Effector memory CD4-positive, alpha-beta T cell (primary cell): ENCODE results near the gene FFAR1.

ENCODE experiments used
- DNase-seq, 3 donors: peaks; one replicate each; pipeline ENCODE4 v3.0.0-alpha.2; 2020
- H3K27ac ChIP-seq: 2 replicates; pipeline ENCODE4 v1.7.0; 2013; ENCODE audit warnings: mild to moderate bottlenecking, low read length, moderate library complexity; ENCODE audit not compliant: insufficient read depth, poor library complexity, severe bottlenecking
- H3K27me3 ChIP-seq: replicated peaks from 2 replicates; pipeline ENCODE4 v1.7.0; 2013; ENCODE audit warnings: mild to moderate bottlenecking, low read length; ENCODE audit not compliant: insufficient read depth, control insufficient read depth, poor library complexity, severe bottlenecking
- H3K36me3 ChIP-seq: 2 replicates; pipeline ENCODE4 v1.7.0; 2013; ENCODE audit warnings: mild to moderate bottlenecking, low read length, moderate library complexity; ENCODE audit not compliant: control insufficient read depth, insufficient read depth
- H3K4me1 ChIP-seq: 2 replicates; pipeline ENCODE4 v1.7.0; 2013; ENCODE audit warnings: low read length, mild to moderate bottlenecking; ENCODE audit not compliant: control insufficient read depth, insufficient read depth, poor library complexity, severe bottlenecking
- H3K4me3 ChIP-seq: 2 replicates; pipeline ENCODE4 v1.7.0; 2013; ENCODE audit warnings: low read length, low read depth, mild to moderate bottlenecking; ENCODE audit not compliant: insufficient read depth, poor library complexity, severe bottlenecking
- H3K9me3 ChIP-seq: 2 replicates; pipeline ENCODE4 v1.7.0; 2013; ENCODE audit warnings: mild to moderate bottlenecking, low read length, moderate library complexity; ENCODE audit not compliant: control insufficient read depth

Gene FFAR1

DNA sequence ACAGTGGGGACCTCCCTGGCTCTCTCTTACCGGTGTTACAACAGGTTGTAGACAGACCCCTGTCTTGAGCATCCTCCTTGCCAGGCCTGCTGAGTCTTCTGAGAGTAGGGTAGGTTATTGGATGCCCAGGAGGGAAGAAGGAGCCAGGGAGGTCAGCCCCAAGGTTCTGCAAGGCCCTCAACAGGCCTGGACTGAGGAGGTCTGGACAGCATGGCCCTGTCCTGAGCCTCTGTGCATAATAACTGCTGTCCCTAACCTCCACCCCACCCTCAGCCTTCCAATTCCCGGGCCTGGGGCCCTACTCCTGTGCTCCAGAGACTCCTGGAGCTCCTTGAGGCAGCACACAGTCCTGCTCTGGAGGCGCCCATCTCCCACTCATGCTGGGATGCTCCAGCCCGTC lies 18.4 kb upstream of the FFAR1 start:
- Histone ChIP-seq H3K4me3 (no peak overlapping the region), H3K27me3 (no peaks in the 10 kb centered on the region), H3K9me3 (no peaks in the 10 kb centered on the region), H3K4me1 (no peaks in the 10 kb centered on the region), H3K27ac (no peak overlapping the region), H3K36me3 (no peaks in the 10 kb centered on the region)
- no peak for DNase-seq

DNA sequence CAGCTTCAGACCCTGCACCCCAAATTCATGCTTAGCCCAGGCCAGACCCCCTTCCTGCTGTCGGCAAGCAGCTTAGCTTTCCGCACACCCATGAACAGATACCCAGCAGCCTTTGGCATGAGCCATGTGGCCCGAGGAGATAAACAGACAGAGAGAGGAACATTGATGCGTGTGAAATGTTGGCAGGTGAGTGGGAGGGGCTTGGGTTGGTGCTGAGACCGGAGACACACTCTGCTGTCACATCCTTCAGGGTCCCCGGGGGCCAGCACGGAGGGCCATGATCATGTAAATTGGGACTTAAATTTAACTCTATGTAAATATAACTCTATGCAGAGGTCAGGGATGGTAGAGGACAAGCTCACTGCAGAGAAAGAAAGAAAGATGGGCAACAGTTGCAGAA lies 17.2 kb upstream of the FFAR1 start:
- H3K4me1 ChIP-seq, result no peaks in the 10 kb centered on the region
- H3K27ac ChIP-seq, result no peak overlapping the region
- no peaks in the 10 kb centered on the region for H3K36me3 ChIP-seq
- no peaks in the 10 kb centered on the region for H3K27me3 ChIP-seq
- H3K4me3 ChIP-seq, result no peak overlapping the region
- DNase-seq, result no peak
- no peaks in the 10 kb centered on the region for H3K9me3 ChIP-seq

DNA sequence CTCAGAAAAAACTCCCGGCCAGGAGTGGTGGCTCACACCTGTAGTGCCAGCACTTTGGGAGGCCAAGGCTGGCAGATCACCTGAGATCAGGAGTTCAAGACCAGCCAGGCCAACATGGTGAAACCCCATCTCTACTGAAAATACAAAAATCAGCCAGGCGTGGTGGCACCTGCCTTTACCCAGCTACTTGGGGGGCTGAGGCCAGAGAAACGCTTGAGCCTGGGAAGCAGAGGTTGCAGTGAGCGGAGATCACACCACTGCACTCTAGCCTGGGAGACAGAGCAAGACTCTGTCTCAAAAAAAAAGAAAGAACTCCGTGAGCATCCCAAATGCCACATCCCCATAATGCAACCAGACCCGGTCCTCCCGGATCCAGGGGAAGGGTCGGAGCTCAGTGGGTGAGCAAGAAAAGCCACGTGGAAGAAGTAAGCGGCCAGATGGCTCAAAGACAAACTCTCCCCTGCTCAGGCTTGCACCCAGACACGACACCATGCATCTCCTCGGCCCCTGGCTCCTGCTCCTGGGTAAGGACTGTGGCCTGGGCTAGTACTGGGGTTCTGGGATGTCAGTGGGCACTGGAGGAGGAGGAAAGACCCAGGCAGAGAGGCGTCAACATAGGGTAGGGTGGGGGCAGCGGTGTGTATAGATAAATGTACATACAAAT lies 16.0 kb upstream of the FFAR1 start:
- no peaks in the 10 kb centered on the region for H3K9me3 ChIP-seq
- no peaks in the 10 kb centered on the region for H3K4me1 ChIP-seq
- no peak overlapping the region for H3K4me3 ChIP-seq
- no peak overlapping the region for H3K27ac ChIP-seq
- no peak for DNase-seq
- H3K36me3 ChIP-seq, result no peaks in the 10 kb centered on the region
- no peaks in the 10 kb centered on the region for H3K27me3 ChIP-seq

DNA sequence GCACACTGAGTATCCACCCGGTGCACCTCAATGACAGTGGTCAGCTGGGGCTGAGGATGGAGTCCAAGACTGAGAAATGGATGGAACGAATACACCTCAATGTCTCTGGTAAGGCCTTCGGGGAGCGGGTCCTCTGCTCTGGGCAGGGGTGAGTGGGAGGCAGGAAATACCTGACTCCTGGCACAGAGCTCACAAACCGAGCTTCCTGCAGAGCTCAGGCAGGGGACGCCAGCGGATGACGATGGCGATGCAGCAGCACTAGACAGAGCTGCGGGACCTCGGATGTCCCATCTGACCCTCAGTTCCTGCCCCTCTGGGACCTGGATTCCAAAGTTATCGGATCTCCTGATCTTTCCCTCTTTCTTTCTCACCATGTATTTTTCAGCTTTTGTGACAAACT lies 14.9 kb upstream of the FFAR1 start:
- no peak for DNase-seq
- H3K36me3 ChIP-seq, result no peaks in the 10 kb centered on the region
- H3K9me3 ChIP-seq, result no peaks in the 10 kb centered on the region
- H3K4me1 ChIP-seq, result no peaks in the 10 kb centered on the region
- H3K27ac ChIP-seq, result no peak overlapping the region
- H3K4me3 ChIP-seq, result no peak overlapping the region
- no peaks in the 10 kb centered on the region for H3K27me3 ChIP-seq

DNA sequence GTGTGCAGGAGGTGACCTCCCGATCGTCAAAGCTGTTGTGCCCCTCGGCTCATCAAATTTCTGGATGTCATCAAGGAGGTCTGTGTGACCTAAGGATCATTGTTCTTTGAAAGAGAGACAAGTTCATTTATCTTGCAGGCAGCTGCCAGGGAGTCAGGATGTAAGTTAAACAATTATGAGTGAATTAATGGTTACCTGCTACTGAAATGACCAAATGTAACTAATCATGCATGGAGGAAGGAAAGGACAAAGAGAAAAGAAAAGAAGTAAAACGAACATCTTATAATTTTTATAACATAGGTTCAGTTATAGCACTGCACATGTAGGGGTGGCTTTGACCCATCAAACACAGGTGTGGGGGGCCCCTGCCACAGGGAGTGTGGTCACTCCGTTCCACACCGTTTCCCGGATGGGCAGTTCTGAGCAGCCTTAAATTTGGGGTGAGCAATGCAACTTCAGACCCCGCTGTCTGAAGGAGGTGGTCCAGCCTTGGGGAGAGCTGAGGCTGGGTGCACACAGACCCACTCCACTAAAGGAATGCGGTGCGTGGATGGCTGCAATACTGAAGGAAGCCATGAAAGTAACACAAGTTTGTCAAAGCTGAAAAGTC lies 13.5 kb upstream of the FFAR1 start:
- DNase-seq, result no peak
- no peaks in the 10 kb centered on the region for H3K36me3 ChIP-seq
- no peaks in the 10 kb centered on the region for H3K9me3 ChIP-seq
- H3K4me3 ChIP-seq, result no peak overlapping the region
- no peaks in the 10 kb centered on the region for H3K4me1 ChIP-seq
- H3K27me3 ChIP-seq, result no peaks in the 10 kb centered on the region
- no peak overlapping the region for H3K27ac ChIP-seq

DNA sequence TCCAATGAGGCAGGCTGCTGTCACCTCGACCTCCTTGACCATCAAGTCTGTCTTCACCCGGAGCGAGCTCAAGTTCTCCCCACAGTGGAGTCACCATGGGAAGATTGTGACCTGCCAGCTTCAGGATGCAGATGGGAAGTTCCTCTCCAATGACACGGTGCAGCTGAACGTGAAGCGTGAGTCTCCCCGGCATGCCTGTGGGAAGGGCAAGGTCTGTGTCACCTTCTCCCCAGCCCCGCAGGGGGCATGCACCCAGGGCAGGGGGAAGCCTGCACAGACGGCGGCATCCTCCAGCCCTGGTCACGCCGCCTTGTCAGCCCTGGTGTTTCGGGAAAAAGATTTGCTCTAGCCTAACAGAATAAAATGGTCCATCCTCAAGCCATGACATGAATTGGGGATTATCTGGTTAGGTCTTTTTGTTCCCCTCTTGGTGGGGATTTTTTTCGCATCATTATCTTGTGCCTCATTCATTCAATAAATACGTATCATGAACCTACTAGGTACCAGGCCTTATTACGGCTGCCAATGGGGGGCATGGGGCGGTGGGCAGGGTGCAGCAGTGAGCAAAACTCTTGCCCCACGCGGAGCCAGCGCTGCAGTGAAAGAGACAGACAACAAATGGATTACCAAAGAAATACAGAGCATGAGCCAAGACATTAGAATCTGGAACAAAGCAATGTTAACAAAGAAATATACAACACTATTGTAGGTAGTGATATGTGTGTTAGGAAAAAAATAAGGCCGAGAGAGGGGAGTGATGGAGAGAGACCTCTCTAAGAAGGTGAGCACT lies 11.3 kb upstream of the FFAR1 start:
- no peak overlapping the region for H3K27ac ChIP-seq
- no peaks in the 10 kb centered on the region for H3K4me1 ChIP-seq
- H3K9me3 ChIP-seq, result no peaks in the 10 kb centered on the region
- H3K27me3 ChIP-seq, result no peaks in the 10 kb centered on the region
- H3K36me3 ChIP-seq, result no peaks in the 10 kb centered on the region
- H3K4me3 ChIP-seq, result no peak overlapping the region
- DNase-seq, result no peak

DNA sequence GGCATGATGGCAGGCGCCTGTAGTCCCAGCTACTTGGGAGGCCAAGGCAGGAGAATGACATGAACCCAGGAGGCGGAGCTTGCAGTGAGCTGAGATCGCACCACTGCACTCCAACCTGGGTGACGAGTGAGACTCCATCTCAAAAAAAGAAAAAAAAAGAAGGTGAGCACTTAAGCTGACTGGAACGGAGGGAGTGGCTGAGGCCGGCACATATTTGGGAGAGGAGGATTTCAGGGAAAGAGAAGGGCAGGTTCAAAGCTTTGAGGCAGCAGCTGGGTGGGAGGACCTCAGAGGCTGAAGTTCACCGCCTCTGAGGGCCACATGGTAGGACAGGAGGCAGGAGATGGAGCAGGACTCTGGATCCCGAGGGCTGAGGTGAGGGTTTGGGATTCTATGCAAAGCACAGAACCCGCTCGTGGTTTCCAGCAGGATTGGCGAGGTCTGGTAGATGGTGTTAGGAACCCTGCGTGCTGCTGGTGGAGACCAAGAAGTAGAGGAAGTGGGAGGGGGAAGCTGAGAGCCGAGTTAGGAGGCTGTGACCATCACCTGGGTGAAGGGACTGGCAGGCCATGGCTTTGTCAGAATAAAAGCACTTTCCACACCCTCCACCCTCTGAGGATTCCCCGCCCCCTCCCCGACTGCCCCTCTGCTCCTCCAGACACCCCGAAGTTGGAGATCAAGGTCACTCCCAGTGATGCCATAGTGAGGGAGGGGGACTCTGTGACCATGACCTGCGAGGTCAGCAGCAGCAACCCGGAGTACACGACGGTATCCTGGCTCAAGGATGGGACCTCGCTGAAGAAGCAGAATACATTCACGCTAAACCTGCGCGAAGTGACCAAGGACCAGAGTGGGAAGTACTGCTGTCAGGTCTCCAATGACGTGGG lies 10.4 kb upstream of the FFAR1 start:
- no peak for DNase-seq
- H3K27ac ChIP-seq, result no peak overlapping the region
- no peaks in the 10 kb centered on the region for H3K4me1 ChIP-seq
- H3K9me3 ChIP-seq, result no peaks in the 10 kb centered on the region
- no peaks in the 10 kb centered on the region for H3K36me3 ChIP-seq
- no peaks in the 10 kb centered on the region for H3K27me3 ChIP-seq
- no peak overlapping the region for H3K4me3 ChIP-seq

DNA sequence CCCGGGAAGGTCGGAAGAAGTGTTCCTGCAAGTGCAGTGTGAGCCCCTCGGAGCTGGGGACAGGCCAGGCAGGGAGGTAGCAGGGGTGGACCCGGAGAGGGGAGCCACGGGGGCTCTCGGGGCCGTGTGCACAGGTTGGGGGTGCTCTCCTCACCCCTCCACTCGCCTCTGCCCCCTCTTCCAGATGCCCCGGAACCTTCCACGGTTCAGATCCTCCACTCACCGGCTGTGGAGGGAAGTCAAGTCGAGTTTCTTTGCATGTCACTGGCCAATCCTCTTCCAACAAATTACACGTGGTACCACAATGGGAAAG lies 9.8 kb upstream of the FFAR1 start:
- no peak overlapping the region for H3K27ac ChIP-seq
- H3K4me3 ChIP-seq, result no peak overlapping the region
- no peaks in the 10 kb centered on the region for H3K27me3 ChIP-seq
- no peaks in the 10 kb centered on the region for H3K9me3 ChIP-seq
- no peak for DNase-seq
- H3K4me1 ChIP-seq, result no peaks in the 10 kb centered on the region
- H3K36me3 ChIP-seq, result no peaks in the 10 kb centered on the region

DNA sequence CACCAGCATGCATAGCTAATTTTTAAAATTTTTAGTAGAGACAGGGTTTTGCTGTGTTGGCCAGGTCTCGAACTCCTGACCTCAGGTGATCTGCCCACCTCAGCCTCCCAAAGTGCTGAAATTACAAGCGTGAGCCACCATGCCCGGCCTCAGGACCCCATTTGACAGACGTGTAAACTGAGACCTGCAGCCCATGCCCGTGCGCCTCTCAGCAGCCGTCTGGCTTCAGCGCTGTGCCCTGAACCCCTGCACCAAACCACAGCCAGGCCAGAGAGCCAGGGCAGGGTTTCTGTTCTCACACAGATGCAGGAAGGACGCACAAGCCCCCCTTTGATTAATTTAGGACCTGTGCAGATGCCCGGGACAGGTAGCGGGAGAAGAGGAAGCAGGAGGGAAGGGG lies 7.3 kb upstream of the FFAR1 start:
- H3K27me3 ChIP-seq, result no peaks in the 10 kb centered on the region
- H3K4me3 ChIP-seq, result no peak overlapping the region
- H3K4me1 ChIP-seq, result no peaks in the 10 kb centered on the region
- no peak overlapping the region for H3K27ac ChIP-seq
- no peaks in the 10 kb centered on the region for H3K36me3 ChIP-seq
- H3K9me3 ChIP-seq, result no peaks in the 10 kb centered on the region
- no peak for DNase-seq
